HG02571 (cell line): Measurements from ENCODE around the gene LOXL3.

Experiments
- ATAC-seq: cut with Tn5 transposase; IDR thresholded peaks from one replicate; pipeline ENCODE4 v1.9.1; 2021; ENCODE audit warnings: mild to moderate bottlenecking, moderate library complexity; ENCODE audit not compliant: unreplicated experiment

The LOXL3 gene

DNA sequence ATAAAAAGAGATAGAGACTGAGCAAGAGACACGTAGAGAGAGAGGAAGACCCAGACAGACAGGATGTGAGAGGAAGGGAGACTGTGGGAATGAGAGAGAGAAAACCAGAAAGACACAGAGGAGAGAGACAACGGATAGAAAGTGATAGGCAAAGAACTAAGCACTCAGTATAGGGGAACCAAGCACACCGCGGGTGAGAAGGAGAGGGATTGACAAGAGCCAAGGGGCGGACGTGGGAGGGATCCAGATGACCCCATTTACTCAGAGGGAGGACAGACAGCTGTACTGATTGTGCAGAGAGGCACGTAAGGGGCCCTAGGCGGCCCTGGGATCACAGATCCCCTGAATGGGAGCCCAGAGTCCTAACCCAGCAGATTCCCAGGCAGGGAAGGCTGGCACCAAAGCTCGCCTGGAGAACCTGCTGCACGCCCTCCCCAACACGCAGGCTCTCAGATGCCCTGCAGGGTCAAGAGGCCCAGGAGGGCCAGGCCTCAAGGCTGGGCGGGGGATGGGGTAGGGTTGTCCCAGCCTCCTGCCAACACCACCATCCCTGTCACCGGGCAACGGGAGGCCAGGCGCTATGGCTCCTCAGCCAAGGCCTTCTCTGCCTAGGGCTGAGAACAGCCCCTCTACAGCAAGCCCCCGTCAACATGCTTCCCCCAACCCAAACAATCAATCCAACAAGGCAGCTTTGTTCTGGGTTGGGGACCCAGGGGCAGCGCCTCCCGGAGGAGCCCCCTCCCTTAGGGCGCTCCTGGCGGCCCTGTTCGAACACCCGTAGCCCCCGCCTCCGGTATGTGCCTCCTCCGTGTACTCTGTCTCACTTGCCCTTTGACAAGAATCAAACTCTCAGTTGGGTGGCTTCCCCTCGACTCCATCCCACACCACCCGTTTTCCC lies 579 bp downstream of the LOXL3 start:
- ATAC-seq: no peak

GRCh38 chr2:74551942-74552913 lies 1.5 kb downstream of the LOXL3 start:
- no peak for ATAC-seq

DNA sequence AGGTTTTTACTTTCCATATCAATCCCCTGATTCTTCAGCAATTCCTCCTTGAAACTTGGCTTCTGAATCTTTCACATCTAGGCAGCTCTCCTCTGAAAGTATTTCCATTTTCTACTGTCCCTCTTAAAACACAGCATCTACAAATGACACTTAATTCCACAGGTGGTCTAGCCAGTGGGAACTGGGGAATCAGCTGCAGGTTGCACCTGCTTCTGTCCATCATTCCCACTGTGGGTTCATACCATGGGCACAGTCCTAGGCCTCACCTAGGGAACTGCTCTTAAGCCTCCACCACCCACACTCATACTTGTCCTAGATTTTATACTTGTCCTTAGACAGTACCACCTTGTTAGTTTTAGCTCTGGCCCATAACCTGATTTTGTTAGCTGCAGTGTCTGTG lies 2.2 kb downstream of the LOXL3 start:
- no peak for ATAC-seq

- no peak for ATAC-seq
These were observed 3.5 kb downstream of the LOXL3 start for GRCh38 chr2:74550231-74550630.

DNA sequence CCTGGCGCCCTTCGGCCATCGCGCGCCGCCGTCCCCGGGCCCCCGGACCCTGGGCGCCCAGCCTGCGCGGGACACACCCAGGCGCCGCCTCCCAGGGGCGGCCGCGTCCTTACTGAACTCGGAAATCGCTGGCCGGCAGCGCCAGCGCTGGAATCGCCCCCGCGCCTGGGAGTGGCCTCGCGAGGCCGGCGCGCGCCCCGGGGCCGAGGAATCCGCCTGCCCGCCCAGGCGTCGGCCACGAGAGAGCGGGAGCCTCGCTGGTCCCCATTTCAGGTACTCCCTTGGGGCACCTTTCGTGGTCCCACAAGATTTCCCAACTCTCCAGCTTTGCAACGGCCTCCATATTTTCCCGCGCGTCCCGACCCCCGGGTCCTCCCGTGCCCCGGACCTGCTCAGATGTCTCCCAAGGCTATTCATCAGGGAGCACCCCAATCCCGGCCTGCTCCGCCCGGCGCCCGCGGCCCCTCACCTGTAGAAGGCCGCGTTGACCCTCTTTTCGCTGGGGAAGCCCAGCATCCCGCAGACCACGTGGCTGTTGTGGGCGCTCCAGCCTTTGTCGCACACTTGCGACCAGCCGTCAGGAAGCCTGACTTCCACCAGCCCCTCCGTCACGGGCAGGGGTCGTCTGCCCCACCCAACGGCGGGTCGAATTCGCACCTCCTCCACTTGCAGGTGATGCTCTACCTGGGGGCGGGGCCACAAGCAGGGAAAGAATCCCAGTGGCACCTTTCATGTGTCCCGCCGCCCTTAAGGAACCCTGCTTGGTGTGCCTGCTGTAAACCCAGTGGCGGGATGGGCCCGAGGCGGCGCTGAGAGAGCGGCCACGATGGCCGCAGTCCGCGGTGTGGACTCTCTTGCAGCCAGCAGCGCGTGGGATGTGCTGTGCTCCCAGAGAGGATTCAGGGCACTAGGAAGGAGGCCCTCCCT lies 4.6 kb downstream of the LOXL3 start:
- ATAC-seq: no peak

DNA sequence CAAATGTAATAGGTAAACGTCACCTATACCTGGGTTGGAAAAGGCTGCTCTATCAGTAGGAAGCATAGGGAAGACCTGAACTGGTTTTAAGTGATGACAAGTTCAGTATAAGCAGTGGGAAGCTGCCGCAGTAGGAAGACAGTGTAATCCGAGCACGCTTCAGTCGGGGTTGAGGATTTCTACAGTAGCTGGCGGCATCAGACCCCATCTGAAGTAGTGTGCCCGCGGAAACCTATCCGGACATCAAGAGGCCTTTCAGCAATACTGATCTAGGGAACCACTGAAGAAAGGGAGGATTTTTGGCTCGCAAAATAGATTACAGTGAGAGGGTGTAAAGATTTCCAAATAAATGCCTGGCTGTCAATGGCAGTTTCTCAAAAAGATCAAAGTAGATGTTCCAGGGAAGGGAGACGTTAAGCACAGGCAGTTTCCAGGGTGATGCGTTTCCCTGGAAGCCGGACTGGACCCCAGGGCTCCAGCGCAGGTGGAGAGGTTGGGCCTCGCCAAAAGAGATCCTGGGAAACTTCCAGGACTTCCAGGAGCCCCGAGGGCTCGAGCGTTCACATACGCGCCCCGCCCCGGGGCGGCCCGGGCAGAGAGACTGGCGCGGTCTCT lies 5.3 kb downstream of the LOXL3 start:
- ATAC-seq: no peak

- no peak for ATAC-seq
These were observed 7.7 kb downstream of the LOXL3 start for GRCh38 chr2:74546004-74546403.

- ATAC-seq: no peak
These were observed 9.1 kb downstream of the LOXL3 start for GRCh38 chr2:74544634-74545033.

DNA sequence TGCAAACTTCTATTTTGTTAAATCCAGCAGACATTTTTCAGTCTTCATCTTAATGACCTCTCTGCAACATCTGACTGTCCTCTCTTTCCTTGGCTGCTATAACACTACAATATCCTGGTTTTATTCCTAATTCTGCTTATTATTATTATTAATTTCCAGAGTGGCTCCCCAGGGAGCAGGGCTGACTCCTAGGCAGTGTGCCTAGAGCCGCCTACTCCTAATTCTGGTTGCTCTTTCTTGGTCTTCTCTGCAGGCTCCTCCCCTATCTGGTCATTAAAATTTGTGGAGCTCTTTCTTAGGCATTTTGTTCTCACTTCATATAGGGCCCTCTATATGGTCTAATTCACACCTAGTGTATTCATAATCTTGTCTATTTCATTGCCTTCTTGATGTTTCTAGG lies 10.8 kb downstream of the LOXL3 start:
- no peak for ATAC-seq

DNA sequence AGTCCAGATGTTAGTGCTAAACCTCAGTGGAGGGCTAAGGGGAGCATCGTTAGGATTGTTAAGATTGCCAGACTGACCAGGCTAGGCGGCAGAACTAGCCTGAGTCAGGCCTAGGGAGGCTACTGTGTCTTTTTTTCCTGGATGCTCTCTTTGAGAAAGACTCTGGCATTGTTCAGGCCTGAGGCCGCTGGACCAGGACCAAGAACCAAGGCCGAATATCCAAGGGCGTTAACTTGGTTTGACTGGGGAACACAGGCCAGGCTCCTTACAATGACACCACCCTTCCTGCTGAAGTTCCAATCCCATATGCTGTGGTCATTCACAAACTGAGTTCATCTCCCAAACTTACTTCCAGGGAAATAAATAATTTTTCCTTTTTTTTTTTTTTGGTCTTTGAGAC lies 13.5 kb downstream of the LOXL3 start:
- no peak for ATAC-seq

- no peak for ATAC-seq
These were observed 14.8 kb downstream of the LOXL3 start for GRCh38 chr2:74538881-74539339.

GRCh38 chr2:74537140-74537539 lies 16.6 kb downstream of the LOXL3 start:
- no peak for ATAC-seq

- no peak for ATAC-seq
These were observed 17.4 kb downstream of the LOXL3 start for GRCh38 chr2:74536166-74536950.

- ATAC-seq: no peak
These were observed 18.2 kb downstream of the LOXL3 start for GRCh38 chr2:74535440-74535965.

DNA sequence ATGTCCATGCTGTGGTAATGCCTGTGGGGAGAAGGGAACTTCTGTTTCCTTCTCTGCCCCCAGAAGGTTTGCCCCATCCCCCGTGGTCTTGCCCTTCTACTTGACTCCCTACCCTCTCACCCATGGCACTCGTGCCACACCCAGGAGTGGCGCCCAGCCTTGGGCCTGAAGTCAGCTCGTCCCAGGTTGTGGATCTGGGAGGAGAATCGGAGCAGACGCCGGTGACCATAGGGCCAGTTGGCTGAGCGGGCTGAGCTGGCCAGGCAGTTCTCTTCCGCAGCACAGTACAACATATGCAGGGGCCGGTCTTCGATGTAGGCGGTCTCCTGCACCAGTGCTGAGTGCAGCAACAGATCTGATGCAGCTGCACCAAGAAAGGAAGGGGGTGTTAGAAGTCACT lies 19.3 kb downstream of the LOXL3 start:
- no peak for ATAC-seq

DNA sequence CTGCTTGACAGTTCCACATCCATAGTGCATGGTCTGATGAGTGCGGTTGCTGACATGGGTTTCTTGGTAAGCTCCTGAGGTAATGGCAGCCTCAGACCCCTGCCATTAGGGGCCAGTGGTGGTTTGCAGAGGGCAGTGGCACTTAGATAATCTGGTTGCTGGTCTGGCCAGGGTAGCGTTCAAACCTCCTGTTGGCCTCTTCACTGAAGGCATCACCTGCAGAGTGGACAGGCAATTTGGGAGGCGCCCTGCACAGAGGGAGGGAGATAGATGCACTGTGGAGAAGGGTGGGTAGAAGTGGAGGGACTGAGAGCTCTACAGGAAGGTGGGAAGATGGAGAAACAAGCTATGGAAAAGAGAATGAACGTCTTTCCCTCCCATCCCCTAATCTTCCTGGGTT lies 20.3 kb downstream of the LOXL3 start:
- ATAC-seq: no peak

DNA sequence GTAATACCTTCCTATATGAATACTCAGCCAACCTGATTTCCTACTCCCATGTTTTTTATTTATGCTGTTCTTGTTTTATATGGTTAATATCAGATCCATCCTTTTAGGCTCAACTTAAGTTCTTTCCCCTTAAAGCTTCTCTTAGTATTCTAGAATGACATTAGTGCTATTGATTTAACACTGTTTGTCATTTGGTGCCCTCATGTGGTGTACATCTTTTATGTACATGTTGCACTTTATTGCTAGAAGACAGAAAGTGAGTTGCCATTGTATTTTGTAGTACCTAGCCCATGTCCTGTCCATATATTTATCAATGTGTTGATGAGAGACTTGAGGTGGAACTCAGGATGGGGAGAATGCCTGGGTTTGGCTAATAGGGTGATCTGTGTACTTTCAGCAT lies 21.5 kb downstream of the LOXL3 start:
- no peak for ATAC-seq

DNA sequence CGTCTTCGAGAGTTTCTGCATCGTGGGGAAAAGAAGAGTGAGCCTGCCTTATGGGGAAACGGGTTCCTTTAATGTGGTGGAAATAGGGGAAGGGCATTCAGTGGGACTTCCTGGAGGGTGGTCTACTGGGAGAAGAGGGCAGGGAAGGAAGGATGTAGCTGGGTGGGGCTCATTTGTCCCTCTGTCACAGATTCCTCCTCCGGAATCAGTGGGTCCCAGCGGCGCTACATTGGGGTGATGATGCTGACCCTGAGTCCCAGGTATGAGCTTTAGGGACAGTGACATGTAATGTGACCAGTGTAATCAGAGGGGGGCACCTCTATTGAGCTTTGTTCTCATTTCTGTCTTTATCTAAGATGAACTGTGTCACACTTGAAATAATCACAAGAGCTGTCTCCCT lies 22.1 kb downstream of the LOXL3 start:
- no peak for ATAC-seq
